GM18519 (cell line): ENCODE results near the gene VANGL1.

Experiments
- ATAC-seq: cut with Tn5 transposase; IDR thresholded peaks from one replicate; pipeline ENCODE4 v1.9.1; 2021; ENCODE audit warnings: mild to moderate bottlenecking, moderate library complexity; ENCODE audit not compliant: unreplicated experiment, low FRiP score

Gene VANGL1

DNA sequence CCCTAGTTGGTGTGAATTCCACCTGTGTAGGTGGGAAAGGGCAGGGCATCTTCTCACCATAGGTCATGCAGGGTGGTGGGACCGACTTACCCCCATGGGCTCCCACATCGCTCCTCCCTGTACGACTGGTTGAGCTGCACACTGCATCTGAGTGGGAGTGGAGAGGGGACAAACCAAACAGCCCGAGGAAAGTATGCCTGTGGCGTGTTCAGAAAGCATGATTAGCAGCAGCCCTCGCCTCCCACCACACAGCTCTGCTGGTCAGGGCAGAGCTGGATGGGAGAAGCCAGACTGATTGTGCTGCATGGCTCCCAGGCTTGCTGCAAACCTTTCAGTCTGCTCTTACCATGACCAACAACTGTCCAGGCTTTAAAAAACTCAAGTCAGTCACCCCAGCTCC, 24.4 kb downstream of the VANGL1 start:
- no peak for ATAC-seq

DNA sequence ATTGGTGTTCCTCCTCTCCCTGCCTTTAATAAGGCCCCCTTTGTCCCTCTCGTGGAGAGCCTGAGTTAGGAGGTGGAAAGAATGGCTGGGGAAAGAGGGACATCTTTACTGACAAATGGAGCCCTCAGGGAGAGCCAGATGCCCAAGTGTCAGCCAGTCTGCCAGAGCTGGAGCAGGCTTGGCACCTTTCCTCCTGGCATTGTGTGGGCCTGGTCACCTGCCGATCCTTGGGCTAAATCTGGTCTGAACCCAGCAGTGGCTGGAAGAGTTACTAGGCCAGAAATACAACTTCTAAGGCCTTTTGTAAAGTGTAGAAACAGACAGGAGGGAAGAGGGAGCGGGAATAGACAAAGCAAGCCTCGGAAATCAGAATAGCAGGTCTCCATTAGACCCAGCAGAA, 24.9 kb downstream of the VANGL1 start:
- no peak for ATAC-seq

DNA sequence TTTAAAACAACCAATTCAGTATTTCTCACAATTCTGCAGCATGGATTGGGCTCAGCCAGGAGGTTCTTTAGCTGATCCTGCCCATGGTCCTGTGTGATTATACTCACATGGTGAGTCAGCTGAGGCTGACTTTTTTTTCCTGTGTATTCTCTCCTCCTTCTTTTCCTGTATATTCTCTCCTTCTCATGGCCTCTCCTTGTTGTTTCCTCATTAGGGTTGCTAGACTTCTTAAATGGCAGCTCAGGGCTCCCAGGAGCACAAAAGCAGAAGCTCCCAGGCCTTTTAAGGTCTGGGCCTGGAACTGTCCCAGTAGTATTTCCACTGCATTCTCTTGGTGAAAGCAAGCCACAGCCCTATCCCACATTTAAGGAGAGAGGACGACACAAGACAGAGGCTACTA, 26.8 kb downstream of the VANGL1 start:
- no peak for ATAC-seq

DNA sequence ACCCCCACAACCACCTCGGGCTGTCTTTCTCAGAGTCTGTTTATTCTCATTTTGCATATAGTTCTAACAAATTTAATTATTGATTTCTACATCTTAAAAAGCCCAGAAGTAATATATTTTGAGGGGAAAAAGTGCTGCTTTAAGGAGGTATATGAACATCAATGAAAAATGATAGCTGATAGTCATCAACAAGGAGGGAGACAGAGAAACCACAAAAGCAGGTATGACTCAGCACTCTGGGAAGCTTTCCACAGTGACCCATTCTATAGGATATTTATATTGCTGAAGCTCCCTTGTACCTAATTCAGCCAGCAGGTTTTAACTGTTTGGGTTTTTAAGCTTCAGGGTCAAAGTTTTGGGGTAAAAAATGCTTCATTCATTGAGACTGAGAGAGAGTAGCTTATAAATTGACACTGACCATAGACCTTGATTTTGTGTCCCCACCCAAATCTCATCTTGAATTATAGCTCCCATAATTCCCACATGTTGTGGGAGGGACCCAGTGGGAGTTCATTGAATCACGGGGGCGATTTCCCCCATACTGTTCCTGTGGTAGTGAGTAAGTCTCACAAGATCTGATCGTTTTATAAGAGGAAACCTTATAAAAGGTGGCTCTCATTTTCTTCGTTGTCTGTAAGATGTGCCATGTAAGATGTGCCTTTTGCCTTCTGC, 27.4 kb downstream of the VANGL1 start:
- no peak for ATAC-seq

DNA sequence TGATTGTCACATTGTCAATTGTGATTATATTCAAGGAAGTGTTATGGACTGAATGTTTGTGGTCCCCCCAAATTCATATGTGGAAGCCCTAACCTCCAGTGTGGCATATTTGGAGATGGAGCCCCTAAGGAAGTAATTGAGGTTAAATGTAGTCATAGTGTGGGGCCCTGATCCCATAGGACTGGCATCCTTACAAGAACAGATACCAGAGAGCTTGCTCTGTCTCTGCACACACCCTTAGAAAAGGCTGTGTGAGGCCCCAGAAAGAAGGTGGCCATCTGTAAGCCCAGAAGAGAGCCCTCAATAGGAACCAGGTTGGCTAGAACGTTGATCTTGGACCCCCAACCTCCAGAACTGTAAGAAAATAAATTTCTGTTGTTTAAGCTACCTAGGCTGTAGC, 28.1 kb downstream of the VANGL1 start:
- ATAC-seq: no peak

DNA sequence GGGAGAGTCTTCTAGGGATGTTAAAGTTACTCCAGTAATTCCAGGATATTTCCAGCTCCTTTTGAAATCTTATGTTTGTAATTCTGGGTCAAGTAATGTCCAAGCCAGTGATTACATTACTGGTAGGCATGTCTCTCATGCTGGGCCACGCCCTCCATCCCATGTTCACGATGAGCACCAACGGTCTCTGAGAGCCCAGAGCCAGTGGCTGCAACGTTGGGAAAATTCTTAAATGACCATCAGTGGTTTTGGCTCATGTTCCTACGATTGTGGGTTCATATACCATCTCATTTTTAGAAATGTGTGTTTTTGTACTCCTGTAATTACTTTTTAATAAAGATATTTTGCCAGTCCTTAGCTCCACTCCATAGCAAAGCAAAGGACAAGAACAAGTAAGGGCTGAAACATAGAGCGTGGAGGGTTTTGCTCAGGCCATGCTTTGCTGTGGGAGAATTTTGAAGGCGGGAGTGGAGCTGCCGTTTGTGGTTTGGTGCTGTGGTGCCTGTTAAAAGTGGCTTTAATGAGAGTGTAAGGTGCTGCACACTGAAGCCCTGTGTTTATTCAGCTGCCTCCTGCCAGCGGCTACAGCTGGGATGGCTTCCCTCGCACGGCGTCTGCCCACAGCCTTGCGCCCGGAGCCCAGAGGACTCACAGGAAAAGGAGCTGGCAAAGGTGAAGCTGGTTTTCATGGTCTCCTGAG, 28.9 kb downstream of the VANGL1 start:
- ATAC-seq: no peak

DNA sequence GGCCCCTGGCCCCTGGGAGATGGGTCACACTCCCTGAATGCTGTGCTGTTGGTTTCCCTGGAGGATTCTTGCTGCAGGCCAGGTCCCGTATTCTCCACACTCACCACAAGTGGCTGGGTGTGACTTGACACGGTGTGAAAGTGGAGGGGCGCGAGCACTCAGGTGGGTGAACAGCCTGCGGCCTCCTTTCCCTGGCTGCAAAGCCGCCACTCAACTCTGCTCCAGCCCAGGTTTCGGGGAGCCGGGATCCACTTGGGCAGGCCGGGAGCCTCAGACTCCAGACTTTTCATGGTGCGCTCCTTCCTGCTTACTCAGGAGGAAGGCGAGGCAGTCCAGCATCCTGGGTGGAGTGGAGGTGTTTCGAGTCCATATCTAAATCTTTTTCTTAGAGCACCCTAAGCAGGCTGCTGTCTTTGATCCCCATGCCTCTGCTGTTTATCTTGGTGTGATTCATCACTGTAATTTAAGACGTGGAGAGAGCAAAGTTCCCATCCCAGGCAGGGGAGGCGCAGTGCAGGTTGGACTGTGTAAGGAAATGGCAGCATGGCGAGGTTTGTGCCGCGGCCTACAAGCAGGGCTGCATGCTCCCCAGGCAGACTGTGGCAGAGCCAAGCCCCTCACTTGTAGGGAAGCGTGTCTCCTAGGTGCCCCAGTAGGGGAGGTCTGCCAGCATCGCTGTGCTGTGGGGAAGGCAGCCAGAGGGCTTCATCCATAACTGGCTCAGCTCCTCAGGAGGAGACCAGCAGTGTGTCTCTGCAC, 29.6 kb downstream of the VANGL1 start:
- ATAC-seq: no peak

DNA sequence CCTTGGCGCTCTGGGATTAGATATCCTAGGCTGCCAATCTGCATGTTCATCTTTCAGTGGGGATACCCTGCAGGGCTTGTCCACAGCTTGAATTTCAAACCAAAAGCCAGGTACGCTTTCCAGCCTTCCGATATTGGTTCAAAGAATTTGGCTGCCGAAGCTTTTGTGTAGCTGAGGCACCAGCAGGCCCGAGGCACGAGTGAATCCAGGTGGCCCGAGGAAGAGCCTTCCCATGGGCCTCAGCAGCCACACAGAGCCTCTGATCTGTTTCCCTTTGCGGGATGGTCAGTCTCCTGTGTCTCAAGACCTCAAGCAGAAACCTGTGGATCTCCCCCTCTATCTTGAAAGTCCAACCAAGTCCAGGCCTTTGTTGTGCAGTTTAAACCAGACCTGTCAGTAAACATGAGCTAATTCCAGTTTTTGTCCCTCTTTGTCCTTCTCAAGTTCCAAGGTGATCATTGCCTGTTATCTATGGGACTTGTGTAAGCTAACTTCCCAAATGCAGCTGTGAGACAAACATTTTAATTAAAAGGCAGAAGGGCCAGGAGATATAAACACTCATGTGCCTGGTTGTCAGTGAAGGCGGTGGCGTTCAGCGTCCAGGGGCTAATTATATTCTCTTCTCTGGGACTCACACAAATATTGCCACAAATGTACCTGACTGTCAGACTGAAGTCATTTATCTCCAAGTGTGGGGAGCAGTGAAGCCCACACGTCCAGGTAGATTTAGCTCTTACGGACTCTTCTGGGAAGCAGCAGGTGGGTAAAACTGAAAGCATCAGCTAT, 30.6 kb downstream of the VANGL1 start:
- ATAC-seq: no peak

DNA sequence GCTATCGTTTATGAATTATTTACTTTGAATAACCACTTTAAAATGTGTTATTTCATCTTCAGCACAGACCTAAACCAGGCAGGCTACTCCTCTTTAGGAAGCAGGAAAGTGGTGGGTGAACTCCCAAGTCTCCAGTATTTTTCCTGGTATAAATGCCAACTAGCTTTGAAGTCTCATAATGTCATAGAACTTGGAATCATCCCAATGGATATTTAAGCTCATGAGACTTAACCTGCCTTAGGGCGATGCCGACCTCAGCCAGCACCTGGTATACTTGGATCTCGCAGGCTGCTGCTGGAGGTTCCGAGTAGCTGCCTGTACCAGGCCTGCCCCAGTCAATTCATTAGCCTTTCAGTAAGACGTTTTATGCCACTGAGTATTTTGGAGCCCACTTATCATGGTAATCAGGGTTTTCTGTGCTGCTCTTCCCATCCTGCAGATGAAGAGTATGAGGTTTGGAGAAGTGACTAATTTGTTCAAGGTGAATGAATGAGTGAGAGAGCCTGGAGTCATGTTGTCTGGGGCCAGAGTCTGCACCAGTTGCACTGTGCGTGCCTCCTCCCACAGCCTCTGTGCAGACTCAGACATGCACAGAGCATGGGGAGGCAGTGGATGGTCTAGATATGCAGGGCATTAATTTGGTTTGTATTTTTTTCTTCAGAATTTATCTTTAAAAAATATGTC, 34.9 kb downstream of the VANGL1 start:
- peak; percentile 40 for ATAC-seq

DNA sequence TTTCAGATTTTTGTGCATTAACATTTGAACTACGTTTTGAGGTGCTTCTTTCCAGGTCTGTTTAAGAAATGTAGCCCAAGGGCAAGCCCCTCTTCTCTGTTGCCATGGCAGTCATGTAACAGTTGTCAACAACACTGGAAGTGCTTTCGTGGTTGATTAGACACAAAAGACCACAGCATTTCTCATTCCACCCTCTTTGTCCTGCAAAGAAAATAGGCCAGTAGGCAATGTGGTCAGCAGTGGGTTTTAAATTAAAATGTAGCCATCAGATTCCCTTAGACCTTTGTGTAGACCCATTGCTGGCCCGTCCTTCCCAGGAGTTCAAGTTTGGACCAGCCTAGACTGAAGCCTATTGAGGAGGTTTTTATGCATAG, 35.4 kb downstream of the VANGL1 start:
- ATAC-seq: peak; percentile 53

DNA sequence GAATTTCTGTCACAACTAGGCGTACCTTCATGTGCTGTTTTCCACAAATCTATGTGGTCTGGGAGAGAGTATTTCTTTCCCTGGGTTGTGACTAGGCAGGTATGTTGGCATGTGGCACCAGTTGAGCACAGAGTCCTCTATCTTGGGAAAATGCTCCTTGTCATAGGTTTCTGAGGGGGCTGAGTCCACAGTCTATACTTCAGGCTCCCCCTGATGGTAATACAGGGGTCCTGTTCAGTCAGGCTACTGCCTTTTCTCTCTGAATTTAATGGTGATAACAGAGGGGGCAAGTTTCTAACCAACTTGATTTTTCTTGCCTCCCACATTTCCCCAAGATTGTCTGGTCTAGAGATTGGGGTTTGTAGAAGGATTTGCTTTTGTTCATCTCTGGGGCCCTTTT, 35.8 kb downstream of the VANGL1 start:
- ATAC-seq: peak; percentile 14

DNA sequence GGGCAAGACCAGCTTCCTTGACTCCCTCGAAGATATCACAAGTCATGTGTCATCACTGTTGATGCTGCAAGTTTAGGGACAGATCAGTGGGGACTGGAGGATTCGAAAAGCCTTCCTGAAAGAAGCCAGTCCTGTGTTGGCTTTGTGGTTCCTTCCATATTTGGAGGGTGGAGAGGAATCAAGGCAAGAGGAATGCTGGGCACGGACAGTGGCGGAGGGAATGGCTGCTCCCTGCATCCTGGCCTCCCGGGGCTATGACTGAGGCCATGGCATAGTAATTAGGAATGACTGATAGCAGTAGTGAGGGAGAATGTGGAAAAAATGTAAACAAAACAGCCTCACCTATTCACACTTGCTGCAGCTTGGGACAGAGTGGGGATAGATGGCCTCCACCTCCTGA, 36.4 kb downstream of the VANGL1 start:
- ATAC-seq: no peak

DNA sequence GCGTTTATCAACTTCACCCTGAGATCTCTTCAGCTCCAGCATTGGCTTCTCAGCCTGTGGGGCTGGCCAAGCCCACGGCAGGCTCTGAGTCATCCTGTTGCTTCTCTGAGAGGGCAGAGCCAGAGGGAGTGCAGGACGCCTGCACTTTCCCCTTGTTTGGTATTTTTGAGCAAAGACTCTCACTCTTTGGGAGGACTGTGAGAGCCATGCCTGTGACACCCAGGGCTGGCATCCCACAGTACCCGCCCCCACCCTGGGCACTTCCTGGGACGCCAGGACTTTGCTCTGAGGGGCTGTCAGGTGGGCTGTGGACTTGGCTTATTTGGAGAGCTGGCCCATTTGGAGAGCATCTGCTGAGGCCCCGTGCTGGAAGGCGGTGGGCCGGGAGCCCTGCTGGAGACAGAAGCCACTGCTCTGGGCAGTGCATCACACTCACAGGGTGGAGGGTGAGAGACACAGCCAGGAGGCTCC, 37.4 kb downstream of the VANGL1 start:
- ATAC-seq: no peak

DNA sequence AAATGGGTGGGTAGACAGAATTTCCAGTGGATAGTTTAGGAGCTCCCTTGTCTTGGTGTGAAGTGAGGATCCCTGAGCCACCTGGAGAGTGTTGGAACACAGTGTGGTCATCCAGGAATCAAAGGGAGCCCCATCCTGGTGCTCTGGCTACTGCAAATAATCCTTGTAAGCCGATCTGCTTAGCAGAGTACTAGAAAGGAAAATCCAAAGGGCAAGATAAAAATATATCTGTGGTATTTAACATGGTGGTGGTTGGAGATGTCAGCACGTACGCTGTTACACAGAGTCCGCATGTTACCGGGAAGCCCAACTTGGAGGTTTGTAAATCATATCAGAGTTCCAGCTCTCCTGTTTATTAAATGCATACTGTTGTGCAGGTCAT, 39.0 kb downstream of the VANGL1 start:
- ATAC-seq: no peak

DNA sequence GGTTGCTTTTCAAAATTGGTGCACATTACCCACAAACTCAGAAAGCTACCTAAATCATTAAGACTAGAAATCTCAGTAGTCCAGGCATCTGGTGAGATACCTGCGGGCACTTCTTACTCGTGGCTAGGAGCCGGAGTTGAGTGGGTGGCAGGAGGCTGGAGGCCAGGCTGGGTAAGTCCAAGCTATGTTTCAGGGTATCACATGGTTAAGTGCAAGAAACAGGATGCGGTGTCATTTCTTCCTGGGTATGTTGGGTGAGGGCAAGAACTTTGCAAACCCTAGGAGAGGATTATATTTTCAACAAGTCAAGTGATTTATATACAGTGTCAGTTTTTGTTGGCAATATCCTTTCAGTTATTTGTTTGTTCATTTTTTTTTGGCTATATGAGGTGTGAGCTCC, 41.0 kb downstream of the VANGL1 start:
- ATAC-seq: no peak

DNA sequence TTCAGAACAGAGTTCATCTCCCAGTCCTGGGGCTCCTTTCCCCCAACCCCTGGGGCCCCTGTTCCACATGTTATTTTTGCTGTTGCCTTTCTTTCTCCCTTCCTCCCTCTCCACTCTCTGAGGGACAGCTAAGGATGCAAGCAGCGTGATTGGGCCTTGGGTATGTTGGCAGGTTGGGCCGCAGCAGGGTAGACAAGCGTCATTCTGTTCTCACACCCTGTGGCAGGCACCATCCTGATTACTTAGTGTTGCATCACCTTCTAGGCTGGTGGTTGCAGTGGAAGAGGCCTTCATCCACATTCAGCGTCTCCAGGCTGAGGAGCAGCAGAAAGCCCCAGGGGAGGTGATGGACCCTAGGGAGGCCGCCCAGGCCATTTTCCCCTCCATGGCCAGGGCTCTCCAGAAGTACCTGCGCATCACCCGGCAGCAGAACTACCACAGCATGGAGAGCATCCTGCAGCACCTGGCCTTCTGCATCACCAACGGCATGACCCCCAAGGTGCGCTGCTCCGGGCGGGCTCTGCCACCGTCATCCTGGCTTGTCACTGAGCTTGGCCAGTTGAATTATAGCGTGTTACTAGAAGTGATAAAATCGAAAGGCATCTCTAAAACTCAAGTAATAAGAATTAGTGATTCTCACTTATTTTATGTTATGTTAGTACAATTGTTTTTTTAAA, 43.4 kb downstream of the VANGL1 start:
- no peak for ATAC-seq

DNA sequence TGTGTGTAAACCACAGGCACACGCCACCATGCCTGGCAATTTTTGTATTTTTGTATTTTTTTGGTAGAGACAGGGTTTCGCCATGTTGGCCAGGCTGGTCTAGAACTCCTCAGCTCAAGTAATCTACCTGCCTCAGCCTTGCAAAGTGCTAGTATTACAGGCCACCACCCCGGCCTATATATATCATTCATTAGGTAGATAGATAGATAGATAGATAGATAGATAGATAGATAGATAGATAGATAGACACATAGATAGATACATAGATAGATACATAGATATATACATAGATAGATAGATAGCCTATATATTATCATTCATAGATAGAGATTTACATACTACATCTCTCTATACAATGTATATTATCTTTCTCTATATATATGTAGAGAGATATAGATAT, 46.0 kb downstream of the VANGL1 start:
- ATAC-seq: no peak

DNA sequence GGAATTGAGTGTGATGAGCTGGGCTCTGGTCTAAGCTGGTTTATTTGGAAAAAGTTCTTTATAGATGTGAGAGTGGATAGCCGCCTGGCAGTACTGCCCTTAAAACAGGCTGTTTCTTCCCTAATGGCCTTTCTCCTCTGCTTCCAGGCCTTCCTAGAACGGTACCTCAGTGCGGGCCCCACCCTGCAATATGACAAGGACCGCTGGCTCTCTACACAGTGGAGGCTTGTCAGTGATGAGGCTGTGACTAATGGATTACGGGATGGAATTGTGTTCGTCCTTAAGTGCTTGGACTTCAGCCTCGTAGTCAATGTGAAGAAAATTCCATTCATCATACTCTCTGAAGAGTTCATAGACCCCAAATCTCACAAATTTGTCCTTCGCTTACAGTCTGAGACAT, 49.2 kb downstream of the VANGL1 start:
- no peak for ATAC-seq

DNA sequence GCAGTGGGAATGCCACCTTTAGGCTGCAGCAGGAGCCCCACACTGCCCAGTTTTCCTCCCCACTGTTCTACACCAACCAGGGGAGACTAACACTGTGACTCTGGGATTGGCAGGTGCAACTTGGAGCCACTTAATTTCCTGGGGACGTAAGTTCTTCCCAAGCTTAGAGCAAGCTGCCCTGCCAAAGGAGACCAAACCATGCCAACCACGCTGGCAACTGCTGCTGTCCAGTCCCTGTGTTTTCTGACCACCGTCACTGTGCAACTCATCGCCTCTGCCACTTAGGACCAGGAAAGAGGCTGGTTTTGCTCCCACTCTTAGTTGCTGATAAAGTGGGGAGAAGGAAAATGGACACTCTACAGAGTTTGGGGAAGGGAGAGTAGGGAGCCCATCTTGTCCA, 50.5 kb downstream of the VANGL1 start:
- no peak for ATAC-seq

DNA sequence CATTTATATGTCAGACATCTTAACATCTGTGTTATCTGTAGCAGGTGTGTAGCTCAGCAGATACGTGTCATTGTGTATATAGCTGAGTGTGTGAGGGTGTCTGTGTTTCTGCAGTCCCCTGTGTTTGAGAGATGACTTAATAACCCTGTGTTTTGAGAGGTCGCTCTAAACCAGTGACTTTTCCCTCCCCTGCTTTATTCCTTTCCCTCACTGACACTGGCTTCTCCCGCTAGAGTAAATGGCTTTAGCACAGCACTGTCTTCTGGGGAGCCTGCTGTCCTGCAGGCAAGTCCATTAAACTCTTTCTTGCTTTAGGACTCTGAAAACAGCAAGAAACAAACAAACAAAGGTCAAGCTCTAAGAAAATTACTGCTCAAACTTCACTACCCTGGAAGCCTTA, 53.0 kb downstream of the VANGL1 start:
- ATAC-seq: no peak
